WTC11 (cell line): ENCODE measurements around the gene MED10. TPM values are rescaled to one million over a fixed set of nuclear protein-coding genes. Genes with fewer than 3 reads are reported as not detected.

Experiments
- ATAC-seq: fragments of 200-7000 bp; cut with Tn5 transposase; 2 replicates; pipeline ENCODE4 v1.10.0; 2021; ENCODE audit warnings: mild to moderate bottlenecking, moderate library complexity
- CTCF ChIA-PET: fragments of 300-600 bp; sonication (Branson Sonifier 250); formaldehyde crosslinking; loops from one replicate; lab custom pipeline; 2021; ENCODE audit warnings: antibody characterized with exemption; lab: Charles Lee
- POLR2A ChIA-PET: fragments of 350-600 bp; sonication (Branson Sonifier 250); formaldehyde crosslinking; loops from one replicate; lab custom pipeline; 2021; ENCODE audit warnings: antibody characterized with exemption; lab: Charles Lee
- DNase-seq: peaks from one replicate; pipeline ENCODE4 v3.0.0; 2021; ENCODE audit warnings: low spot score
- H3K27ac Mint-ChIP-seq: 2 replicates; pipeline ENCODE4 v1.8.0; 2021; ENCODE audit warnings: mixed read lengths
- H3K27me3 Mint-ChIP-seq: 2 replicates; pipeline ENCODE4 v1.8.0; 2021; ENCODE audit warnings: low read depth, mild to moderate bottlenecking, moderate library complexity, mixed read lengths
- H3K36me3 Mint-ChIP-seq: 2 replicates; pipeline ENCODE4 v1.8.0; 2021; ENCODE audit warnings: mixed read lengths
- H3K4me1 Mint-ChIP-seq: 2 replicates; pipeline ENCODE4 v1.8.0; 2022; ENCODE audit warnings: mixed read lengths
- H3K4me3 Mint-ChIP-seq: 2 replicates; pipeline ENCODE4 v1.8.0; 2021; ENCODE audit warnings: mild to moderate bottlenecking, moderate library complexity, mixed read lengths
- H3K9me3 Mint-ChIP-seq: 2 replicates; pipeline ENCODE4 v1.8.0; 2021; ENCODE audit warnings: mixed read lengths
- CREB1 ChIP-seq: sonication (generic); formaldehyde crosslinking; IDR thresholded peaks from 2 replicates; pipeline ENCODE4 v1.8.0; 2023; ENCODE audit warnings: mild to moderate bottlenecking, missing genetic modification reagents
- FOXP1 ChIP-seq: sonication (generic); formaldehyde crosslinking; IDR thresholded peaks from 2 replicates; pipeline ENCODE4 v1.8.0; 2022; ENCODE audit warnings: missing genetic modification reagents, mild to moderate bottlenecking, moderate library complexity, borderline replicate concordance
- GABPB1 ChIP-seq: sonication (generic); formaldehyde crosslinking; IDR thresholded peaks from 2 replicates; pipeline ENCODE4 v1.8.1; 2023; ENCODE audit warnings: mild to moderate bottlenecking, missing genetic modification reagents
- GTF2I ChIP-seq: fragments of 250-450 bp; sonication (Bioruptor Pico); conservative IDR thresholded peaks from 2 replicates; pipeline ENCODE4 v1.4.0; 2021; ENCODE audit warnings: mild to moderate bottlenecking
- JAZF1 ChIP-seq: fragments of 250-450 bp; sonication (Bioruptor Pico); IDR thresholded peaks from 2 replicates; pipeline ENCODE4 v1.9.0; 2021; ENCODE audit warnings: moderate library complexity, mild to moderate bottlenecking, inconsistent platforms
- NR1H2 ChIP-seq: sonication (generic); formaldehyde crosslinking; IDR thresholded peaks from 2 replicates; pipeline ENCODE4 v1.9.0; 2021; ENCODE audit warnings: mild to moderate bottlenecking, moderate library complexity, missing genetic modification reagents
- RORB ChIP-seq: fragments of 250-450 bp; sonication (Bioruptor Pico); IDR thresholded peaks from 2 replicates; pipeline ENCODE4 v1.9.0; 2021; ENCODE audit warnings: mild to moderate bottlenecking
- total RNA-seq: library from RNA; stranded (reverse); gene quantifications from 3 replicates; pipeline ENCODE4 v1.2.3, GENCODE V29; 2021
- TF ChIP-seq, protein P1 (sequence below): sonication (generic); formaldehyde crosslinking; IDR thresholded peaks from 2 replicates; pipeline ENCODE4 v1.8.0; 2023; ENCODE audit warnings: mild to moderate bottlenecking, missing genetic modification reagents
- TF ChIP-seq, protein P2 (sequence below): fragments of 250-450 bp; sonication (Bioruptor Pico); IDR thresholded peaks from 2 replicates; pipeline ENCODE4 v1.9.0; 2021; ENCODE audit warnings: mild to moderate bottlenecking, borderline replicate concordance
- TF ChIP-seq, protein P3 (sequence below): sonication (generic); formaldehyde crosslinking; IDR thresholded peaks from 2 replicates; pipeline ENCODE4 v1.8.1; 2023; ENCODE audit warnings: mild to moderate bottlenecking, moderate library complexity, missing genetic modification reagents
- TF ChIP-seq, protein P4 (sequence below): sonication (generic); formaldehyde crosslinking; IDR thresholded peaks from 2 replicates; pipeline ENCODE4 v1.8.1; 2023; ENCODE audit warnings: mild to moderate bottlenecking, missing genetic modification reagents
- TF ChIP-seq, protein P5 (sequence below): fragments of 250-450 bp; sonication (Bioruptor Pico); IDR thresholded peaks from 2 replicates; pipeline ENCODE4 v1.9.0; 2021; ENCODE audit warnings: moderate library complexity, mild to moderate bottlenecking, inconsistent platforms, borderline replicate concordance
- TF ChIP-seq, protein P6 (sequence below): sonication (generic); formaldehyde crosslinking; conservative IDR thresholded peaks from 2 replicates; pipeline ENCODE4 v1.8.1; 2023; ENCODE audit warnings: mild to moderate bottlenecking, low read depth, missing genetic modification reagents, moderate library complexity

MED10 gene
- total RNA-seq, 1 experiment from 2014 or later = 17.2 TPM

DNA sequence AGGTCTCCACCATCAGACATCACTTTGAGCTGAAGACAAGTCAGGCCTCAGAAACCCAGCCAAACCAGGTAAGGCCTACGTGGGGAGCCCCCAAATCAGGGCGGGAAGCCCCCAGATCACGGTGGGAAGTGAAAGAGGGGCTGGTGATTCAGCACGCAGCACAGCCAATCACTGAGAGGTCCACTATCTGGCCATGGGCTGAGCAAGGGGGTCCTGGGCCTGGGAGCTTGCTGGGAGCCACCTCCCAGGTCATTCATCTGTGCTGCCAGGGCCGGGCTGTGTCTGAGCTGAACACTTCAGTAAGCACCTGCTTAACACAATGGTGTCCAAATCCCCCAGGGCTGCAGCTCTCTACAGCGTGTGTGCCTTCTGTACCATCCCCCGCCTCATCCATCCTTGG, 15.5 kb downstream of the MED10 start (continued):
- no peak for TF ChIP-seq GTF2I (CRISPR knock-in tag)
- TF ChIP-seq, protein P1, sequence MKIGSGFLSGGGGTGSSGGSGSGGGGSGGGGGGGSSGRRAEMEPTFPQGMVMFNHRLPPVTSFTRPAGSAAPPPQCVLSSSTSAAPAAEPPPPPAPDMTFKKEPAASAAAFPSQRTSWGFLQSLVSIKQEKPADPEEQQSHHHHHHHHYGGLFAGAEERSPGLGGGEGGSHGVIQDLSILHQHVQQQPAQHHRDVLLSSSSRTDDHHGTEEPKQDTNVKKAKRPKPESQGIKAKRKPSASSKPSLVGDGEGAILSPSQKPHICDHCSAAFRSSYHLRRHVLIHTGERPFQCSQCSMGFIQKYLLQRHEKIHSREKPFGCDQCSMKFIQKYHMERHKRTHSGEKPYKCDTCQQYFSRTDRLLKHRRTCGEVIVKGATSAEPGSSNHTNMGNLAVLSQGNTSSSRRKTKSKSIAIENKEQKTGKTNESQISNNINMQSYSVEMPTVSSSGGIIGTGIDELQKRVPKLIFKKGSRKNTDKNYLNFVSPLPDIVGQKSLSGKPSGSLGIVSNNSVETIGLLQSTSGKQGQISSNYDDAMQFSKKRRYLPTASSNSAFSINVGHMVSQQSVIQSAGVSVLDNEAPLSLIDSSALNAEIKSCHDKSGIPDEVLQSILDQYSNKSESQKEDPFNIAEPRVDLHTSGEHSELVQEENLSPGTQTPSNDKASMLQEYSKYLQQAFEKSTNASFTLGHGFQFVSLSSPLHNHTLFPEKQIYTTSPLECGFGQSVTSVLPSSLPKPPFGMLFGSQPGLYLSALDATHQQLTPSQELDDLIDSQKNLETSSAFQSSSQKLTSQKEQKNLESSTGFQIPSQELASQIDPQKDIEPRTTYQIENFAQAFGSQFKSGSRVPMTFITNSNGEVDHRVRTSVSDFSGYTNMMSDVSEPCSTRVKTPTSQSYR (CRISPR knock-in tag) = no peak
- TF ChIP-seq NR1H2 (CRISPR knock-in tag) = no peak
- no peak for TF ChIP-seq CREB1

DNA sequence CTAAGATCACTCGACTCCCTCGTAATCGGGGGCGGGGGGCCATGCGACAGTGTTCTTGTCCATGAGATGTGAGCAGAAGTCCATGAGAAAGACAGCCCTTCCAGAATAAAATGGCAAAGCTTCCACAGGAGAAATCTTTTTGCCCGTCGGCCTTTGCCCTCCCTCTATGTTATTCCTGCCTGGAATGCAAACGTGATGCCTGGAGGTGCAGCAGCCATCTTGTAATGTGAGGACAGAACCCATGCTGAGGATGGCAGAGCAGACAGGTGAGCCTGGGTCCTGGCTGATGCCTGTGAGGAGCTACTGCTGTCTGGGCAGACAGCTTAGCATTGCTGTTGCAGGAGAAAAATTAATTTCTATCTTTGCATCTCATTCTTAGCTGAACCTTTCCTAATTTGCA, 17.2 kb downstream of the MED10 start:
- ChIA-PET CTCF (interaction anchor here (1.9 kb wide), 1 partner anchor 74 kb away, joined by 13 read pairs; no protein-coding TSS in a partner anchor), POLR2A (no interaction called here)
- H3K9me3 Mint-ChIP-seq = no peaks in the 10 kb centered on the region
- ATAC-seq = no peak
- H3K27me3 Mint-ChIP-seq = no peaks in the 10 kb centered on the region
- DNase-seq = no peak
- TF ChIP-seq, protein P2, sequence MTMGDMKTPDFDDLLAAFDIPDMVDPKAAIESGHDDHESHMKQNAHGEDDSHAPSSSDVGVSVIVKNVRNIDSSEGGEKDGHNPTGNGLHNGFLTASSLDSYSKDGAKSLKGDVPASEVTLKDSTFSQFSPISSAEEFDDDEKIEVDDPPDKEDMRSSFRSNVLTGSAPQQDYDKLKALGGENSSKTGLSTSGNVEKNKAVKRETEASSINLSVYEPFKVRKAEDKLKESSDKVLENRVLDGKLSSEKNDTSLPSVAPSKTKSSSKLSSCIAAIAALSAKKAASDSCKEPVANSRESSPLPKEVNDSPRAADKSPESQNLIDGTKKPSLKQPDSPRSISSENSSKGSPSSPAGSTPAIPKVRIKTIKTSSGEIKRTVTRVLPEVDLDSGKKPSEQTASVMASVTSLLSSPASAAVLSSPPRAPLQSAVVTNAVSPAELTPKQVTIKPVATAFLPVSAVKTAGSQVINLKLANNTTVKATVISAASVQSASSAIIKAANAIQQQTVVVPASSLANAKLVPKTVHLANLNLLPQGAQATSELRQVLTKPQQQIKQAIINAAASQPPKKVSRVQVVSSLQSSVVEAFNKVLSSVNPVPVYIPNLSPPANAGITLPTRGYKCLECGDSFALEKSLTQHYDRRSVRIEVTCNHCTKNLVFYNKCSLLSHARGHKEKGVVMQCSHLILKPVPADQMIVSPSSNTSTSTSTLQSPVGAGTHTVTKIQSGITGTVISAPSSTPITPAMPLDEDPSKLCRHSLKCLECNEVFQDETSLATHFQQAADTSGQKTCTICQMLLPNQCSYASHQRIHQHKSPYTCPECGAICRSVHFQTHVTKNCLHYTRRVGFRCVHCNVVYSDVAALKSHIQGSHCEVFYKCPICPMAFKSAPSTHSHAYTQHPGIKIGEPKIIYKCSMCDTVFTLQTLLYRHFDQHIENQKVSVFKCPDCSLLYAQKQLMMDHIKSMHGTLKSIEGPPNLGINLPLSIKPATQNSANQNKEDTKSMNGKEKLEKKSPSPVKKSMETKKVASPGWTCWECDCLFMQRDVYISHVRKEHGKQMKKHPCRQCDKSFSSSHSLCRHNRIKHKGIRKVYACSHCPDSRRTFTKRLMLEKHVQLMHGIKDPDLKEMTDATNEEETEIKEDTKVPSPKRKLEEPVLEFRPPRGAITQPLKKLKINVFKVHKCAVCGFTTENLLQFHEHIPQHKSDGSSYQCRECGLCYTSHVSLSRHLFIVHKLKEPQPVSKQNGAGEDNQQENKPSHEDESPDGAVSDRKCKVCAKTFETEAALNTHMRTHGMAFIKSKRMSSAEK (CRISPR knock-in tag) = no peak
- TF ChIP-seq, protein P3, sequence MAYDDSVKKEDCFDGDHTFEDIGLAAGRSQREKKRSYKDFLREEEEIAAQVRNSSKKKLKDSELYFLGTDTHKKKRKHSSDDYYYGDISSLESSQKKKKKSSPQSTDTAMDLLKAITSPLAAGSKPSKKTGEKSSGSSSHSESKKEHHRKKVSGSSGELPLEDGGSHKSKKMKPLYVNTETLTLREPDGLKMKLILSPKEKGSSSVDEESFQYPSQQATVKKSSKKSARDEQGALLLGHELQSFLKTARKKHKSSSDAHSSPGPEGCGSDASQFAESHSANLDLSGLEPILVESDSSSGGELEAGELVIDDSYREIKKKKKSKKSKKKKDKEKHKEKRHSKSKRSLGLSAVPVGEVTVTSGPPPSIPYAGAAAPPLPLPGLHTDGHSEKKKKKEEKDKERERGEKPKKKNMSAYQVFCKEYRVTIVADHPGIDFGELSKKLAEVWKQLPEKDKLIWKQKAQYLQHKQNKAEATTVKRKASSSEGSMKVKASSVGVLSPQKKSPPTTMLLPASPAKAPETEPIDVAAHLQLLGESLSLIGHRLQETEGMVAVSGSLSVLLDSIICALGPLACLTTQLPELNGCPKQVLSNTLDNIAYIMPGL (CRISPR knock-in tag) = no peak
- peak; percentile 90 for TF ChIP-seq GTF2I (CRISPR knock-in tag)
- no peaks in the 10 kb centered on the region; the same call in 1 of the 2 replicates for H3K36me3 Mint-ChIP-seq
- H3K27ac Mint-ChIP-seq = no peak overlapping the region
- H3K4me3 Mint-ChIP-seq = no peak overlapping the region
- H3K4me1 Mint-ChIP-seq = peaks cover 11% of the 10 kb centered on the region

DNA sequence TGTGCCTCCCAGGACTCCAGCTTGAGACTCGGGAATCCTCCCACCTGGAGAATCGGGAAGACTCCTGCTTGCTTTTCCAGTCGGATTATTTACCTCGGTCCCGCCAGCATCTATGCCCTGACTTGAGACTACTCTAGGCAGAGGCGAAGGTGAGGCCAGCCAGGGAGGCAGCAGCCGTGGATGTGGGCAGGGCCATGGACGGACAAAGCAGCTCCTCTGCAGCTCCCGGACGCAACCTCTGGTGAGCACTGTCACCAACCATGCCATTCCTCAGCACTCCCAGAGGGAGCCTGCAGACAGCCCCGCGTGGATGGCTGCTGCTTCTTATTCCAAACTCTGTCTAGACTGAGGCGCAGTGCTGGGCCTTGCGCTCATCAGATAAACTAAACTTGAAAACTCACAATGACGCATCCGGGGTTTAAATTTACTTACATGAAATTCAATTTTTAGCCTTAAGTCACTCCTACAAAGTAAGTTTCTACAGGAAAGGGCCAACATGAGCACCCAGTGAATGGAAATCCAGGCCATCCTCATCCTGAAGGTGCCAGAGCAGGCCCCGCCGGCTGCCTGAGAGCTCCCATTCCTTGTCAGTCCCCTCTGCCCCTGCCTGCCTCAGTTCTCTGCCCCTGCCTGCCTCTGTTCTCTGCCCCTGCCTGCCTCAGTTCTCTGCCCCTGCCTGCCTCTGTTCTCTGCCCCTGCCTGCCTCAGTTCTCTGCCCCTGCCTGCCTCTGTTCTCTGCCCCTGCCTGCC, 17.8 kb downstream of the MED10 start:
- POLR2A ChIA-PET = interaction anchor here (0.7 to 1.0 kb wide), 2 partner anchors 18 to 56 kb away, joined by 3 read pairs; partner anchors contain the start of gene MED10

More for the DNA sequence above, 17.8 kb downstream of the MED10 start:
- TF ChIP-seq, protein P4, sequence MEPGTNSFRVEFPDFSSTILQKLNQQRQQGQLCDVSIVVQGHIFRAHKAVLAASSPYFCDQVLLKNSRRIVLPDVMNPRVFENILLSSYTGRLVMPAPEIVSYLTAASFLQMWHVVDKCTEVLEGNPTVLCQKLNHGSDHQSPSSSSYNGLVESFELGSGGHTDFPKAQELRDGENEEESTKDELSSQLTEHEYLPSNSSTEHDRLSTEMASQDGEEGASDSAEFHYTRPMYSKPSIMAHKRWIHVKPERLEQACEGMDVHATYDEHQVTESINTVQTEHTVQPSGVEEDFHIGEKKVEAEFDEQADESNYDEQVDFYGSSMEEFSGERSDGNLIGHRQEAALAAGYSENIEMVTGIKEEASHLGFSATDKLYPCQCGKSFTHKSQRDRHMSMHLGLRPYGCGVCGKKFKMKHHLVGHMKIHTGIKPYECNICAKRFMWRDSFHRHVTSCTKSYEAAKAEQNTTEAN (CRISPR knock-in tag) = no peak
- TF ChIP-seq CREB1 = no peak
- no peak for TF ChIP-seq JAZF1 (CRISPR knock-in tag)
- no peak for TF ChIP-seq GABPB1 (CRISPR knock-in tag)
- no peak for TF ChIP-seq FOXP1 (CRISPR knock-in tag)
- no peak for TF ChIP-seq RORB (CRISPR knock-in tag)
- TF ChIP-seq, protein P5, sequence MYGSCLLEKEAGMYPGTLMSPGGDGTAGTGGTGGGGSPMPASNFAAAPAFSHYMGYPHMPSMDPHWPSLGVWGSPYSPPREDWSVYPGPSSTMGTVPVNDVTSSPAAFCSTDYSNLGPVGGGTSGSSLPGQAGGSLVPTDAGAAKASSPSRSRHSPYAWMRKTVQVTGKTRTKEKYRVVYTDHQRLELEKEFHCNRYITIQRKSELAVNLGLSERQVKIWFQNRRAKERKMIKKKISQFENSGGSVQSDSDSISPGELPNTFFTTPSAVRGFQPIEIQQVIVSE = no peak
- TF ChIP-seq, protein P6, sequence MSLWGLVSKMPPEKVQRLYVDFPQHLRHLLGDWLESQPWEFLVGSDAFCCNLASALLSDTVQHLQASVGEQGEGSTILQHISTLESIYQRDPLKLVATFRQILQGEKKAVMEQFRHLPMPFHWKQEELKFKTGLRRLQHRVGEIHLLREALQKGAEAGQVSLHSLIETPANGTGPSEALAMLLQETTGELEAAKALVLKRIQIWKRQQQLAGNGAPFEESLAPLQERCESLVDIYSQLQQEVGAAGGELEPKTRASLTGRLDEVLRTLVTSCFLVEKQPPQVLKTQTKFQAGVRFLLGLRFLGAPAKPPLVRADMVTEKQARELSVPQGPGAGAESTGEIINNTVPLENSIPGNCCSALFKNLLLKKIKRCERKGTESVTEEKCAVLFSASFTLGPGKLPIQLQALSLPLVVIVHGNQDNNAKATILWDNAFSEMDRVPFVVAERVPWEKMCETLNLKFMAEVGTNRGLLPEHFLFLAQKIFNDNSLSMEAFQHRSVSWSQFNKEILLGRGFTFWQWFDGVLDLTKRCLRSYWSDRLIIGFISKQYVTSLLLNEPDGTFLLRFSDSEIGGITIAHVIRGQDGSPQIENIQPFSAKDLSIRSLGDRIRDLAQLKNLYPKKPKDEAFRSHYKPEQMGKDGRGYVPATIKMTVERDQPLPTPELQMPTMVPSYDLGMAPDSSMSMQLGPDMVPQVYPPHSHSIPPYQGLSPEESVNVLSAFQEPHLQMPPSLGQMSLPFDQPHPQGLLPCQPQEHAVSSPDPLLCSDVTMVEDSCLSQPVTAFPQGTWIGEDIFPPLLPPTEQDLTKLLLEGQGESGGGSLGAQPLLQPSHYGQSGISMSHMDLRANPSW (CRISPR knock-in tag) = no peak
- Mint-ChIP-seq H3K27ac (no peak overlapping the region), H3K27me3 (no peaks in the 10 kb centered on the region), H3K4me1 (peaks cover 11% of the 10 kb centered on the region), H3K4me3 (no peak overlapping the region), H3K9me3 (no peaks in the 10 kb centered on the region), H3K36me3 (no peaks in the 10 kb centered on the region; the same call in 1 of the 2 replicates)
- CTCF ChIA-PET = interaction anchor here (1.0 to 1.9 kb wide), 2 partner anchors 56 to 75 kb away, joined by 3 to 13 read pairs; no protein-coding TSS in a partner anchor
- ATAC-seq (peak; percentile 79), DNase-seq (peak; percentile 28)
